SHP77 treated with DMSO at 0.1 percent for 48 hours (cell line): ENCODE data around the gene SKIC2.
"Not testable (repeated sequence)": the region's sequence is repeated elsewhere in the genome, so short reads cannot be mapped to it uniquely, and the experiment has no call there.

Source experiments
- DNase-seq: peaks from one replicate; lab custom pipeline; 2025; lab: John Stamatoyannopoulos, UW

SKIC2 gene

DNA sequence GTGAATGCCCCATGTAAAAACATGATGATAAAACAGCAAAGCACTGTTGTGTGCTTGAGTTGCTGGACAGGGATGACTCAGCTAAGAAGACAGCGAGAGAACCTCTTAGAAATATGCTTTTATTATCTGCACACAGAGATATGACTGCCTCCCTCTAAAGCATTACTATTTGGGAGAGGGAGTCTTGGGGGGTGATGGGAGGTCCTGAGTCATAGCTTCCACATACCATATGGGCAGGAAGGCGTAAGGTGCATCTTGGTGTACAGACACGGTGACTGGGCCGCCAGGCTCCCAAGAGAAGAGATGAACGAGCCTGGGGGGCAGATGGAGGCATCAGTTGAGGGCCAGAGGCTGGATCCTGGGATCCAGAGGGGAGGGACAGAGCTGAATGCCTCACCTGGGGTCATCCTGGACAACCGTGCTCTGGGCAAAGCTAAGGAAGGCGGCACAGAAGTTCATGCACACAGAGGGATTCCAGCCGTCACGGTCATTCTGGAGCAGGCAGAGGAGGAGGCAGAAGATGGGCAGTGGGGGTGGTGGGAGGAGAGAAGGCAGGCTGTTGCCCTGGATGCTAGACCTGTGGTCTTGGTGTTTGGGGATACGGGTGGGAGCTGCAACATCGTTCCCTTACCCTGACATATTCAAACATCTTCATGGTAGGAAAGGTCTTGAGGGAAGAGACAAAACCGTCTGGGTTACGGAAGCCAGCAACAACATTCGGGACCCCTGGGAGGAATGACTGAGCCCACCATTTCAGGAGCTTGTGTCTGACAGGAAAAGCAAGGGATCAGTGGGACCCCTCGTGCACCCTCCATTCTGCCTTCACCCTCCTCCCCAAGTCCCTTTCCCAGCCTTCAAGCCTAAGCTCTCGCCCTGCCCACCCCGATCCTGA, 11.0 kb downstream of the SKIC2 start:
- DNase-seq = no peak

DNA sequence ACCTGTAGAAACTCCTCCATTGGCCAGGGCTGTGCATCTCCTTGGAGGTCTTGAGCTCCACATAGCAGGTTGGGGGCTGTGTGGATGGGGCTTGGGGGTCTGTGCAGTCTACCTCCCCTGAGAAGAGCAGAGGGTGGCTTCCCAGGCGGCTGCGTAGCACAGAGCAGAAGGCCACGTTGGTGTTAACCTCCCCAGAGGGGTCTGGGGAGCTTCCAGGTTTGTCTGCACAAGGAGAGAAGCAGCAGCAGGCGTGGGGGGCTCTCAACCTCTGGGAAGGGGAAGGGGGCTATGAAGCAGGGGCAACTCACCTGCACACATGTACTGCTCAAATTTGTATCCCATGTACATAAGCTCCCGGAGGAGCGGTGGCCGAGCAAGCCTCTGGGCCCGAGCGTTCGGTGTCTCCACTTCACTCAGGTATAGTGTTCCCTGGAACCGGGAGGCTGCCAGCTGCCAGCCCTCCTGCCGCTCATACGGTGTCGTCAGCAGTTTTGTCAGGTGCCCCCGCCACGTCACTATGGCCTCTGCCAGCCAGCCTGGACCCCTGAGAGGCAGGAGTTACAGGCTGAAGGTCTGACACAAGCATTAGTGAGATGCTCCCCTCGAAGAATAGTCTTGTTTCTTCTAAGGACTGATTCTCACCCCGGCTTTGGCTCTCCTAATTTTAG, 11.8 kb downstream of the SKIC2 start:
- peak; percentile 19 for DNase-seq

GRCh38 chr6:31971279-31971992, 12.5 kb downstream of the SKIC2 start:
- no peak for DNase-seq

DNA sequence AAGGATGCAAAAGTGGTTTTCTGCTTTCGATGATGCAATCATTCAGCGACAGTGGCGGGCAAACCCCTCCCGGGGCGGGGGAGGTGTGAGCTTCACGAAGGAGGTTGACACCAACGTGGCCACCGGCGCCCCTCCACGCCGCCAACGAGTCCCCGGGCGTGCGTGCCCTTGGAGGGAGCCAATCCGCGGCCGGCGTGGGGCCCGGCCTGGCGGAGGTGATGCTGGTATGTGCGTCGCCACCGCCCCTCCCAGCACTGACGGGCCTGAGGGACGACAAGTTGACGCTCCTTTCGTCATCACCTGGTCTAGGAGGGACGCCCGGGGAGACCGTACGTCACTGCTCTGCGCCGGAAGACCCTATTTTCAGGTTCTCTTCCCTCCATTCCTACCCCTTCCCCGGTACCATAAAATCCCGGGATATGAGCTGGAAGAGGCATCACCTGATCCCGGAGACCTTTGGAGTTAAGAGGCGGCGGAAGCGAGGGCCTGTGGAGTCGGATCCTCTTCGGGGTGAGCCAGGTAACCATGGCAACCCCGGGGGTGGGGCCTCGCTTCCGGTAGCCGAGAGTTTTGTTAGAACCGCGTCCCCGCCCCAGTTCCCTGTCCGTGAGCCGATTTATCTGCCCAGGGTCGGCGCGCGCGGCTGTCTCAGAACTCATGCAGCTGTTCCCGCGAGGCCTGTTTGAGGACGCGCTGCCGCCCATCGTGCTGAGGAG, 13.2 kb downstream of the SKIC2 start, which contains the start of gene DXO:
TSS of gene DXO (minus strand) at position 146 of the 716 bp plus-strand sequence. CDS start 463 bp downstream, outside the sequence.
- DNase-seq = peak; percentile 98

DNA sequence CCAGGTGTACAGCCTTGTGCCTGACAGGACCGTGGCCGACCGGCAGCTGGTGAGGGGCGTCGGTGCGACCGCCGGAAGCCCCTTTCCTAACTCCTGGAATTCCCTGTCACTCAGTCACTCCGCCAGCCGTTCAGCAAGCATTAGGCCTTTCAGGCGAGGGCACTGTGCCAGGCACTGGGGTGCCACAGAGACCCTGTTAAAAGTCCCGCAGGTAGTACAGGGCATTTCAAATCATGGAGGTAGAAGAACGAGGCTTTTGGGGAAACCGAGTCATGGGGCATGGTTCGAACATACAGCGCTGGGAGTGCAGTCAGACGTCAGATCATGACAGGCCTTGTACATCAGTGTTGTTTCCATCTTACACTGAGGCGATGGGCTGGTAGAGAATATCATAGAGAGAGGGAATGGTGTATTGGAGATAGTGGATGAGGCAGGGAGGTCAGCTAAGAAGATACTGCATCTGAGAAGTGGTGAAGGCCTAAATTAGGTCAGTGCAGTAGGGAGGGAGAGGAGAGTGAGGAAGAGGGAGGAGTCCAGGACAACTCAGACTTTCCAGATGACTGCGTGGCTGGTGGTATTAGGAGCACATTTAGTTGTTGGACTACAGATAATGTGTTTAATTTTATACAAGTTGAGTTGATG, 13.9 kb downstream of the SKIC2 start:
- DNase-seq = no peak

DNA sequence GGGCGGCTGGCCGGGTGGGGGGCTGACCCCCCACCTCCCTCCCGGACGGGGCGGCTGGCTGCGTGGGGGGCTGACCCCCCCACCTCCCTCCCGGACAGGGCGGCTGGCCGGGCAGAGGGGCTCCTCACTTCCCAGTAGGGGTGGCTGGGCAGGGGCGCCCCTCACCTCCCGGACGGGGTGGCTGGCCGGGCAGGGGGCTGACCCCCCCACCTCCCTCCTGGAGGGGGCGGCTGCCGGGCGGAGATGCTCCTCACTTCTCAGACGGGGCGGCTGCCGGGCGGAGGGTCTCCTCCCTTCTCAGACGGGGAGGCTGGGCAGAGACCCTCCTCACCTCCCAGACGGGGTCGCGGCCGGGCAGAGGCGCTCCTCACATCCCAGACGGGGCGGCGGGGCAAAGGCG, 17.1 kb downstream of the SKIC2 start:
- not testable (repeated sequence) for DNase-seq

DNA sequence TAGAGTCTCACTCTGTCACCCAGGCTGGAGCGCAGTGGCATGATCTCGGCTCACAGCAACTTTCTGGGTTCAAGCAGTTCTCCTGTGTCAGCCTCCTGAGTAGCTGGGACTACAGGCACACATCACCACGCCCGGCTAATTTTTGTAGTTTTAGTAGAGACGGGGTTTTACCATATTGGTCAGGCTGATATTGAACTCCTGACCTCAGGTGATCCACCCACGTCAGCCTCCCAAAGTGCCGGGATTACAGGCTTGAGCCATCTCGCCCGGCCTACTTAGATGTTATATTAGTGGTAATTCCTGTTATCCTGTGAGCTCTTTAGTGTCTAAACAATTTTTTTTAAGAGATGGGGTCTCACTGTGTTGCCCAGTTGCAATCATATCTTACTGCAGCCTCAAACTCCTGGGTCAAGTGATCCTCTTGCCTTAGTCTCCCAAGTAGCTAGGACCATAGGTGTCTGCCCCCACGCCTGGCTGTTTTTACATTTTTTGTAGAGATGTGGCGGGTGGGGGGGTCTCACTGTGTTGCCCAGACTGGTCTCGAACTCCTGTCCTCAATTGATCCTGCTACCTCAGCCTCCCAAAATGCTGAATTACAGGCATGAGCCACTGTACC, 18.9 kb downstream of the SKIC2 start:
- no peak for DNase-seq

- DNase-seq = no peak
These were observed 19.9 kb downstream of the SKIC2 start for GRCh38 chr6:31978831-31979230.

- no peak for DNase-seq
These were observed 20.4 kb downstream of the SKIC2 start for GRCh38 chr6:31979238-31979898.

DNA sequence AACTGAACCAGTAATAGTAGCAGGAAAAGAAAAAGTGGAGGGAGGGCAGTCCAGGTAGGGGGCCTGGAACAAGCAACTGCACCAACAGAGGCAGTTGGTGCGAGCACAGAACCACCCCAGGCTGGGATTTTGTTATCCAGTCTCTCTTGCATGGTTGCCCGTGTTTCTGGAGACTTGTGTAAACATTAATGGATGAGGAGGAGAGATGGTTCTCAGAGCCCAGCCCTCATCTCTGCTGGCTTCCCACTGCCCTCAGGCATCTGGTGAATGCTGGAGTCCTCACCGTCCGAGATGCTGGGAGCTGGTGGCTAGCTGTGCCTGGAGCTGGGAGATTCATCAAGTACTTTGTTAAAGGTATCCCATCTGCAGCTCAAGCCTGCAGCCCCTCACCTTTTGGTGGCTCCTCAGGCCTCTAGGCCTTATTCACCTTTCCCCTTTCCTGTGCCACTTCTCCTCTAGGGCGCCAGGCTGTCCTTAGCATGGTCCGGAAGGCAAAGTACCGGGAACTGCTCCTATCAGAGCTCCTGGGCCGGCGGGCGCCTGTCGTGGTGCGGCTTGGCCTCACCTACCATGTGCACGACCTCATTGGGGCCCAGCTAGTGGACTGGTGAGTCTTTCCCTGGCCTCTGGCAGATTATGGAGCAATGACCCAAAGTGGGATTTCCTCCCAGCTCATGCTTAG, 21.4 kb downstream of the SKIC2 start:
- DNase-seq = not testable (repeated sequence)

DNA sequence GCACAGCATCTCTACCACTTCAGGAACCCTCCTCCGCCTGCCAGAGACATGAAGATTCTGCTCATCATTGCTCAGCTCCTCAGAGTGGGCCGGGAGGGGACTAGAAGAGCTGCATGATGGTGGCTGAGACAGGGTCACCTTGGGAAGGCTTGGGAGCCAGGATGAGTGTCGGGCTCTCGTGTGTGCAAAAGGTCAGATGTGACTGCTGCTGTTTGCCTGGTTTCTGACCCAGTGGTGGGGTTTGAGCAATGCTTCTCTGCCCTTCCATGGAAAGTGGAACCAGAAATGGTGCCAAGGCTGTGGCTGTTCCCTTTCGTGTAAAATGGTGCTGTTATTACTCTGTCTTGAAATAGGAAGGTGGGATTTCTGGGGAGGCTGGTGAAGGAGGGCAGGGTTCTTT, 22.0 kb downstream of the SKIC2 start:
- not testable (repeated sequence) for DNase-seq

DNA sequence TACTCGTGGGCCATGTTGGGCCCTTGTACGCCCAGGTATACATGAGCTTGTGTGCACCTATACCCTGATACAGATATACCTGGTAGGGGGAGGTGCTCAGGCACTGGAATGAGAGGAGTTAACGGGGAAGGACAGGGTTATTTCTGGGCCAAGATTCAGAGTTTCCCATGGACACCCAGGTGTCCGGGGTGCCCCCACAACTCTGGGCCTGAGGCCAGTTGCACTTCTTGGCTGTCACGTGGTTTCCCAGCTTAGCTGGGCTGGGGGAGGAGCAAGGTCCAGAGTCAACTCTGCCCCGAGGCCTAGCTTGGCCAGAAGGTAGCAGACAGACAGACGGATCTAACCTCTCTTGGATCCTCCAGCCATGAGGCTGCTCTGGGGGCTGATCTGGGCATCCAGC, 22.8 kb downstream of the SKIC2 start, which contains the start of gene C4A:
TSS of gene C4A (plus strand) at position 314 of the 400 bp plus-strand sequence. CDS start at position 365, 51 bp downstream.
- not testable (repeated sequence) for DNase-seq

- DNase-seq = not testable (repeated sequence)
These were observed 30.4 kb downstream of the SKIC2 start for GRCh38 chr6:31989363-31989762.

- not testable (repeated sequence) for DNase-seq
These were observed 35.4 kb downstream of the SKIC2 start for GRCh38 chr6:31994421-31994820.

DNA sequence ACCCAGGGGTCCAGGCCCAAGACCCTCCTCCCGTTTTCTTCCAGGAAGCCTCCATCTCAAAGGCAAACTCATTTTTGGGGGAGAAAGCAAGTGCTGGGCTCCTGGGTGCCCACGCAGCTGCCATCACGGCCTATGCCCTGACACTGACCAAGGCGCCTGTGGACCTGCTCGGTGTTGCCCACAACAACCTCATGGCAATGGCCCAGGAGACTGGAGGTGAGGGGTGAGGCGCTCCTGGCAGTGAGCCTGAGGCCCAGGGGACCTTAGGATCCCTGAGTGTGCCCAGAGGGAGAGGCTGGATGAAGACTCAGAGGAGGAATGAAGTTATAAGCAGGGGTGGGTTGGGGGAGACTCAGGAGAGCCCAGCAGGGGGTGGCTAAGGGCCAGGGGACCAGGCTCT, 37.4 kb downstream of the SKIC2 start:
- not testable (repeated sequence) for DNase-seq

DNA sequence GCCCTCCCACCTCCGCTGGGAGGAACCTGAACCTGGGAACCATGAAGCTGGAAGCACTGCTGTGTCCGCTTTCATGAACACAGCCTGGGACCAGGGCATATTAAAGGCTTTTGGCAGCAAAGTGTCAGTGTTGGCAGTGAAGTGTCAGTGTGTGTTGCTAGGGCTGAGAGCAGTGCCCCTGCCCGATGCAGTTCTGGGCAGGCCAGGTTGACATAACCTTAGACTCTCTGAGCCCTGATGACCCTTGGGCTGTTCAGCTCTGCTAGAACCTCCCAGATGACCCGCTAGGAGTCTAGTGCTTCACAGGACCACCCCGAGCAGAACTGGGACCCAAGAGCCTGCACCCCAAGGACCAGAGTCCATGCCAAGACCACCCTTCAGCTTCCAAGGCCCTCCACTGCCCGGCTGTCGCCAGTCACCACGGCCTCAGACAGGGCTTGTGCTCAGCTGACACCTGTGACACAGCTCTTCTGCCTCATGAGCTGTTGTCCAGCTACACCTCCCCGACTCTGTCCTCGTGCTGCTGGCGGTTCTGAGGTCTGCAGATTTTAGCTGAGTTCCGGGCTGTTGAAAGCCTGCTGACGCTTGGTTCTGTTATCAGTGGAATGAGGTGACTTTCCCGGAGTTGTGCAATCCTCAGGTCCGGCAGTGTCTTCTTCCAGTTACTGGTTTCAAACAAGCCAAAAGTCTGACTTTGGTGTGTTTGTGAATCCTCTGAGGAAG, 43.7 kb downstream of the SKIC2 start:
- not testable (repeated sequence) for DNase-seq

GRCh38 chr6:32003301-32003700, 44.3 kb downstream of the SKIC2 start:
- not testable (repeated sequence) for DNase-seq

GRCh38 chr6:32004393-32004792, 45.4 kb downstream of the SKIC2 start:
- DNase-seq = not testable (repeated sequence)
